Activated T-helper 9 cell treated with anti-CD3 and anti-CD28 coated beads, Interleukin-2, amount 50 U/mL, for 16 hours (primary cell): ENCODE measurements around the gene KPRP.

Experiments used
- DNase-seq: peaks from one replicate; pipeline ENCODE4 v3.0.0-alpha.2; 2020; ENCODE audit warnings: low read depth

The KPRP gene, protein sequence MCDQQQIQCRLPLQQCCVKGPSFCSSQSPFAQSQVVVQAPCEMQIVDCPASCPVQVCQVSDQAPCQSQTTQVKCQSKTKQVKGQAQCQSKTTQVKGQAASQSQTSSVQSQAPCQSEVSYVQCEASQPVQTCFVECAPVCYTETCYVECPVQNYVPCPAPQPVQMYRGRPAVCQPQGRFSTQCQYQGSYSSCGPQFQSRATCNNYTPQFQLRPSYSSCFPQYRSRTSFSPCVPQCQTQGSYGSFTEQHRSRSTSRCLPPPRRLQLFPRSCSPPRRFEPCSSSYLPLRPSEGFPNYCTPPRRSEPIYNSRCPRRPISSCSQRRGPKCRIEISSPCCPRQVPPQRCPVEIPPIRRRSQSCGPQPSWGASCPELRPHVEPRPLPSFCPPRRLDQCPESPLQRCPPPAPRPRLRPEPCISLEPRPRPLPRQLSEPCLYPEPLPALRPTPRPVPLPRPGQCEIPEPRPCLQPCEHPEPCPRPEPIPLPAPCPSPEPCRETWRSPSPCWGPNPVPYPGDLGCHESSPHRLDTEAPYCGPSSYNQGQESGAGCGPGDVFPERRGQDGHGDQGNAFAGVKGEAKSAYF

DNA sequence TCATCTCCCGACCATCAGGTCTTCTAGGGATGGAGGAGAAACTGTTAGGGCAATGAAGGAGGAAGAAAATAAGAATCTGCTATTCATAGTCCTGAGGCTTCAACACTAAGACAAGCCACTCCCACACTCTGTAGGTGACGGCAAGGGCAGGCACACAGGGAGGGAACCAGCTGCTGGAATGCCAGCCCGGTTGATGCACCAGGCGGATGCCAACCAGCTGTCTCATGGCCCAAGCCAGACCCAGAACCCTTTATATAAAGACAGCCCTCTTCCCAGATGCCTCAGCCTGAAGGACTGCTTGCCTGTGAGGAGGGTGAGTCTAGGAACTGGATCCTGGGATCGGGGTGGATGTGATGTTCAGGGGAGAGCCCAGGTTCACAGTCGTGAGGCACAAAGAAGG lies at the start of gene KPRP:
KPRP (plus strand) TSS at position 279 of the 400 bp plus-strand sequence. CDS start 1,564 bp downstream, outside the sequence.
- DNase-seq = no peak

DNA sequence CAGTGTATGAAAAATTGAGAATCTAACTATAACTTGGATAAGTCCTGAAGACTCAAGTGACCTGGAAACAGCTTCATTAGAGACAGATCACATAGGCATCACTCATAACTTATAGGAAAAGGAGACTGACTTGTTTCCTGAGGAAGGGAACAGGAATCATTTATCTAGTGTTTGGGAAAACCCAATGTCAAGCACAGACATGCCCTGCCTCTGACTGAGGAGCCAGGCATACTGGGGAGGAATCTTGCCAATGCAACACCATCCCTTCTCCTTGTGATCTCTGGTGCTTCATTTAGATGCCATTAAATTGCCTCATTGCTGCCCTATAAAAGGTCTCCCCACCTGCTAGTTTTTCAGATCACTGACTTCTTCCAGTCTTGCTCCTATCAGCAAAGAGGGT lies 39.6 kb upstream of the KPRP start:
- DNase-seq = no peak

DNA sequence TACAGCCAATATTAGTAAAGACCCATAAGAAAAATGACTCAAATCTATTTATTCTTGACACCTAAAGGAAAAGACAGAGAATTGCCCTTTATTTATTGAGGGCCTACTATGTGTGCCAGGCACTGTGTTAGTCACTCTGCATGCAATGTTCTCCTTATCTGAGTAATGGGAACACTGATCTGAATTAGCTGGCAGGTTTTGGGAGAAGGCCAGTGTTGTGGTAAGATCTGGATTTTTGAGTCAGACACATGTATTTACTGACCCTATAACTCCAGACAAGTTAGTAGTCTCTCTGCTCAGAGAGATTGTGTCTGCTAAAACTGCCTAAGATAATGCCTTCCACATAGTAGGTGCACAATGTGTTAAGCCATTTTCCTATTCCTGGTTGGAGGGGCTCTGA lies 32.6 kb upstream of the KPRP start:
- no peak for DNase-seq

DNA sequence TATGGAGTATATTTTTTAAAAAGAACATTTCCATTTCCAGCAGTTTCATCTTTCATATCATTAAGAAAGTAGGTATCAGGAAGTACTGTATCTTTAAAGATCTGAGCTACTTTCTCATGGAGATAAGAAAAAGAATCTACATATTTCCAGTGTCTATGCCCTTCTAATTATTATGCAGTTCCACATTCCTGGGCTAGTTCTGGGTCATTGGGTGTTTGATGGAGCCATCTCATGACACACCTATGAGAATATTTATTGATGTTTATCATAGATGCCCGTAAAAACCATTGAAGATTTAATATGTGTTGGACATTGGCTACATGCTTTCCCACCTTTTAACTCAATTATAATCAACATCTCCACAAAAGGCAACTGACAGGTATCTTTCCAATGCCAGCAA lies 28.8 kb upstream of the KPRP start:
- DNase-seq = no peak

DNA sequence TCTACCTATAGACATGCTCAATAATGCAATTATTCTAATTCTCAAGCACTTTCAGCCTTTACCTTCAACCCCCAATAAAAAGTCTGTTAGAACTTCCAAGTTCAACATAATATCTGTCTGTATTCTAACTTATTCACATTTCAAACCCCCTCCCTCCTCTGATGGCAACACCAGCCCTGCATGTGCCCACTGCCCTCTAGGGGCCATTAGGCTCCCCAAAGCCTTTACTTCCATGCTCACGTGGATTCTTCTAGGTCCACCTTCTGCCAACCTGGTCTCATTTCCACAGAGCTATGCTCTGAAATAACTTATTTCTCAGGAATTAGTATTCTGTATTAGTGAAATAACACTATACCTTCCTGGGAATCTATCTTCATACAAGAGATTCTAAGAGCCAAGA lies 22.2 kb upstream of the KPRP start:
- no peak for DNase-seq

DNA sequence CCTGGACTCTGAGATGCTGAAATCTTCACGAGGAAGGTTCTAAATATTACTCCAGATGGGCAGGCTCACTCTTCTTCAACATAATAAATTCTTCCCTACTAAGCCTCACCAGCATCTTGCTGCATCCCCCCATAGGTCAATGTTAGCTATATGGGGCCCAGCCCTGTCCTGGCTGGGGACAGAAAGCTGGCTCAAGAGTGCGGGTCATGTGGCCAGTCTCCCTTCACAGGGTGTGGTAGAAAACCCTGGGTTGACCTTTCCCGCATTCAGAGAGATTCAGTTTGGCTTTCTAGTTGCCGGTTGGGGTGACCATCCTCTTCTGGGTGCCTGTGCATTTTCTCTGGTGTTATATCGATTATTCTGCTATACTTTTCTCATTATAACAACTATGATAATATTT lies 19.8 kb upstream of the KPRP start:
- DNase-seq = no peak

DNA sequence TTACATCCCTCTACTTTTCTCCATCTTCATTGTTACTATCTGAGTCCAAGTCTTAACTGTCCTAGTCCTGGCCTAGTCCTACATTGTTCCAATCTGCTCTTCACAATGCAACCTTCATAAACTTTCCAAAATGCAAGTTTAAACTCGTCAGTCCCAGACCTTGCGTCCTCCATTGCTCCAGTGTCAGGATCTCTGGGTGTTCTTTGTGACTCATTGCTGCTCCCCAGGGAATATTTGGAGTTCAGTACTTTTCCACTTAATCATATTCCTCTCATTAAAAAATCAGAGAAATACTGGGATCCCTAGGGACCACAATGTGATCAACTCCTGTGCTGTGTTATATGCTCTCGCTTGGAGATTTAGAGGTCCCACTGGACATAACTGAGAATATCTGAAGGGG lies 18.0 kb upstream of the KPRP start:
- DNase-seq = no peak

DNA sequence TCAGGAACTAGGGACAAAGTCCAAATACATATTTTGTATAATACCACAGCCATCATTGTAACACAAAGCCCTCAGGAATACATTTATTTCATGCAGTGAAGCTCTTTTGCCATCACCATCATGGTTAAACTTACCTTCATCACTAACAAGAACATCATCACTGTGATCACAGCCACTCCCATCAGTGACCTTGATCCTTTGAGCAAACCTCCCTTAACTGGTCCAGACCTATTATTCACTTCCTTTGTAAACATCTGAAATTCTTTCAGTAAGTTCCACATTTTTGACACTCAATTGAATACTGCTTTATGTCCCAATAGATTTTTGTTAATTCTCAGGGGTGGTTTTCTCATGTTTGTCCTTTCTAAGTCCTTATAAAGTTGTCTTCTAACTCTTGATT lies 16.2 kb upstream of the KPRP start:
- DNase-seq = no peak

DNA sequence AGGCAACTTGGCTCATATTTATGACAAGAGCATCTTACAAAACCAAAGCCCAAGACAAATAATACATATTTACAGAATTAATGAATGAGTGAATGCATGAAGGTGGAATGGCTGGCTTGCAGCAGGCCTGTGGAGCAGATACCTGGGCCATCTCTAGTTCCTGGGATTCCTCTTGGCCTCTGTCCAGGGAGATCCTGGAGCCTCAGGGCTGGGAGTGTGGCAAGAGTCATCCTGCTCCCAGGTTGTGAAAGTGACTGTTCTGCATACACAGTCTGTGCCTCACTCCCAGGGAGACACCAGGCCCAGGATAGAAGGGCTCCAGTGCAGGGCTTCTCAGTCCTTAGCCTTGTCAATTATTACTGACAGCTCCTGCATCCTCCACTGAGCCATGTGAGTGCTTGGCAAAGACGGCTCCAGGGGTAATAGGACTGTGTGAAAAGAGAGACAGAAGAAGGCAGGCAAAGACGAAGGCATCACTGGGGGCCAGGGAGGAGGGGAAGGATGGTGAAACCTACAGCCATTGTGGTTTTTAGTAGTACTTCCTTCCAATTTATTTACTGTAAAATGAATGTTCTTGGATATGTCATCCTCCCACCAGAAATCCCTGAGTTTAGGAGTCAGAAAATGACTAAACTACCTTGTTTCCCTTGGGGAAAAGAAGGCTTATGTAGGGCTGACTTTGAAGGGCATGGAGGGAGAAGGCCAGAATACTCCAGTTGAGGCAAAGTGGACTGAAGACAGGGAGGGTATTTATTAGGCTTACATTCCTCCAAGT lies 14.3 kb upstream of the KPRP start:
- no peak for DNase-seq

DNA sequence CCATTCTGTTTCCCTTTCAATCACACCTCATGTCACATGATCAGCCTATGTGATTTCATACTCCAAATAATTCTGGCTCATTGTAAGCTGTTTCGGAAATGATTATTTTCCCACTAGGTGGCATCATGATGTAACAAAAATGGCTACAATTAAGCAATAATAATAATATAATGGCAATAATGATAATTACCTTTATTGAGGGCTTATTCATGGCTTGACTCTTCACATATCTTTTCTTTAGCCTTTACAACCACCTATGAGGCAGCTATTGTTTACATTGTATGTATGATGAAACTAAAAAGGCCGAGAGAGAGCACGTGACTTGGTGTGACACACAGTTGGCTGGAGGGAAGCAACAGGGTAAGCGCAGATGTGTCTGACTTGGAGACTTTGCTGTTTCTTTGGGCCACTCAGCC lies 12.5 kb upstream of the KPRP start:
- DNase-seq = no peak

DNA sequence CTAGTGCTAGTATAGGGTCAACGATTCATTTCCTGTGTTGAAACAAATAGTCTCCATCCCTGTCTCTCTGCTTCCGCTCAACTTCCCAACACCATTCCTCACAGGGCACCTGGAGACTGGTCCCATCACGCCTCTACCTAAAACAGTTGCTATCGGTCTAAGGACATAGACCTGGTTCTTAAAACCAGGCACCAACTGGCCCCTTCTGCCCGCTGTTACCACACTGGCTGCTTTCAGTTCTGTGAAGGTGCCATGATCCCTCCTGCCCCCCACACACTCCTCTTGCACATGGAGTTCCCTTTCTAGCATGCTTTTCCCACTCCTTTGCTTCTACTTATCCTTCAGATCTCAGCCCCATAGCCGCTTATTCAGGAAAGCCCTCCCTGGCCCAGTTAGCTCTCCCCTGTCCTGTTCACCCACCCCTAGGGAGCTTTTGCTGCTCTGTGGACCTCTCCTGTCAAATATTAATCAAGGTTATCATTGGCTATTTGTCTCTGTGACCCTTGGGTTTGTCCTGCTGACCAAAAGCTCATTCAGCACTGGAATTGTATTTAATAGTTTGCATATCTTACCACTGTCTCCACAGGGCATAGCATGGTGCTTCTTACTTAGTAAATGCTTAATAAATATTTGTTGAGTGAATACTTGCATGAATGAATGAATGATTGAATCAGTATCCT lies 11.9 kb upstream of the KPRP start:
- no peak for DNase-seq

DNA sequence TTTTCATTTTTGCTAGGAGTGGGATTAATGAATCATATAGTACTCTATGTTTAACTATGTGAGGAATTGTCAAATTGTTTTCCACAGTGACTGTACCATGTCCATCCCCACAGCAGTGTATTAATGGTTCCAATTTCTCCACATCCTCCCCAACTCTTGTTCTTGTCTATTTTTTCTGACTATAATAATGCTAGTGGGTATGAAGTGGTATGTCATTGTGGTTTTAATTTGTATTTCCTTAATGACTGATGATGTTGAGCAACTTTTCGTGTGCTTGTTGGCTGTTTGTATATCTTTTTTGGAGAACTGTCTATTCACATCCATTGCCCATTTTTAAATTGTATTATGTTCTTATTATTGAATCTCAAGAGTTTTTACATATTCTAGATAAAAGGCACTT lies 10.0 kb upstream of the KPRP start:
- DNase-seq = no peak

DNA sequence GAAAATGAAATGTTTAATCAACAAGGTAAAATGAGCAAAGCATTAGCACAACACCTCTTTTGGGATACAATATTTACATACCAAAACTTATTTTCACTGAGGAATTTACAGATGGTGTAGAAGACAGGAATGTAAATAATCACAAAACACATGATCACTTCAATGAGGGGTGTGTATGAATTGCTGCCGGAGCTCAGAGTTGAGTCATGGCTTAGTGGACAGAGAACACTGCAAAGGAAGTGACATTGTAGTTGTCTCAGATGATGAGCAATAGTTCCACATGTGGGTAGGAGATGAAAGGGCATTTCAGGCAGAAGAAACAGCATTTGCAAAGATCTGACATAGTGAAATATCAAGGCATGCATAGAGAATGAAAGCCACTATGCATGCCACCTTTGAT lies 5.6 kb upstream of the KPRP start:
- no peak for DNase-seq

DNA sequence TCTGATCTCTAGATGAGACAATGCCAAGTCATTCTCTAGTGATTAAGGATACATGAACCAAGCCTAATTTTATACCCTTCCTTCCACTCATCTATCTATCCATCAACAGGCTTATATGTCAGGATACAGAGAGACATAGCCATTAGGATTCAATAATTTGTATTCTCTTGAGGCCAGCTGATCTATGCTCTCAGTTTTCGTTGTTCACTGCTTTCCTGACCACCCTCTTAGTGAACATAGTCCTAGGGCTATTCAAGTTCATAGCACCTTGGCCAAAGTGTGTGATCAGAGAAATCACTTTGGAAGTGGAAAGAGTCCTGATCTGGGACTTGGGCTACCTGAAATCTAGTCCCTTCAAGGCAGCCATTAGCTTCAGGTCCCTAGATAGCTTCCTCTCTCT lies 4.2 kb upstream of the KPRP start:
- no peak for DNase-seq

DNA sequence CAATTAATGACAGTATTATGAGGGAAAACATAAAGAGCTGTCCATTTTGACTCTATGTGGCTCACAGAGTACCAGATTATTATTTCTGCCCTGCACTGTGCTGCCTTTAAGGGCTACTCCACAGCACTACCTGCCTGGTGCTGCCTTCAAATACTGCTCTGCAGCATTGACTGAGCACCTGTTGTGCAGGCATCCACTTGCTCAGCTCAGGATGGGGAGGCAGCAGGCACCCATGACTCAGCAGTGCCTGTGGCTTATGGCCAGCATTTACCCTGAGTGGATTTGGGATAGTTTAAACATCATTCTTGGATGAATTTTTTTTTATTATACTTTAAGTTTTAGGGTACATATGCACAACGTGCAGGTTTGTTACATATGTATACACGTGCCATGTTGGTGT lies 953 bp upstream of the KPRP start:
- DNase-seq = no peak

DNA sequence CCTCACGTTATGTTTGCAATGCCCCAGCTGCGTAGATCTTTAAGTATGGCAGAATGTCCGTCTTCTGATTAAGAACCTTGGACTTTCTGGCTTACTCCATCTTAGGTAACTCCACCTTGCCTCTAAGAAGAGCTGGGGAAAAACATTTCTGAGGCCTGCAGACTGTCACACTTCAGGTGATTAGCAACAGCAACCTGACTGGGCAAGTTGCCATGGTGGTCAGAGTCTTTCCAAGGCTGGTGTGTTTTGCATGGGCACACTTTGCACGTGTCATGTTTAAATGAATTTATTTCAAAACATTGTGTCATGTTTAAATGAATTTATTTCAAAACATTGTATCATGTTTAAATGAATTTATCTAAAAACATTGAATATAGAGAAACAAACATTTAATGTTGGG lies 811 bp downstream of the KPRP start:
- DNase-seq = no peak

DNA sequence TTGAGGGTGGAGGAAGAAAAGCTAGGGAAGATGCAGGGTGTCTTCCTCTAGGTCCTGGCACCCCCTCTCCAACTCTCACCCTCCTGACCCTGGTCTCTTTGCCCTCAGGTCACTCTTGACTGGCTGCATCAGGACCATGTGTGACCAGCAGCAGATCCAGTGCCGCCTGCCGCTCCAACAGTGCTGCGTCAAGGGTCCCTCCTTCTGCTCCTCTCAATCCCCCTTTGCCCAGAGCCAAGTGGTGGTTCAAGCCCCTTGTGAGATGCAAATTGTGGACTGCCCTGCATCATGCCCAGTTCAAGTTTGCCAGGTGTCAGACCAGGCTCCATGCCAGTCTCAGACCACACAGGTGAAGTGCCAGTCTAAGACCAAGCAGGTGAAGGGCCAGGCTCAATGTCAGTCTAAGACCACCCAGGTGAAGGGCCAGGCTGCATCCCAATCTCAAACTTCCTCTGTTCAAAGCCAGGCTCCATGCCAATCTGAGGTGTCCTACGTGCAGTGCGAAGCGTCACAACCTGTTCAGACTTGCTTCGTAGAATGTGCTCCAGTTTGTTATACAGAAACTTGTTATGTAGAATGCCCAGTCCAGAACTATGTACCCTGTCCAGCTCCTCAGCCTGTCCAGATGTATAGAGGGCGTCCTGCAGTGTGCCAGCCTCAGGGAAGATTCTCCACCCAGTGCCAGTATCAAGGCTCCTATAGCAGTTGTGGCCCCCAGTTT lies 1.8 kb downstream of the KPRP start:
- DNase-seq = no peak

DNA sequence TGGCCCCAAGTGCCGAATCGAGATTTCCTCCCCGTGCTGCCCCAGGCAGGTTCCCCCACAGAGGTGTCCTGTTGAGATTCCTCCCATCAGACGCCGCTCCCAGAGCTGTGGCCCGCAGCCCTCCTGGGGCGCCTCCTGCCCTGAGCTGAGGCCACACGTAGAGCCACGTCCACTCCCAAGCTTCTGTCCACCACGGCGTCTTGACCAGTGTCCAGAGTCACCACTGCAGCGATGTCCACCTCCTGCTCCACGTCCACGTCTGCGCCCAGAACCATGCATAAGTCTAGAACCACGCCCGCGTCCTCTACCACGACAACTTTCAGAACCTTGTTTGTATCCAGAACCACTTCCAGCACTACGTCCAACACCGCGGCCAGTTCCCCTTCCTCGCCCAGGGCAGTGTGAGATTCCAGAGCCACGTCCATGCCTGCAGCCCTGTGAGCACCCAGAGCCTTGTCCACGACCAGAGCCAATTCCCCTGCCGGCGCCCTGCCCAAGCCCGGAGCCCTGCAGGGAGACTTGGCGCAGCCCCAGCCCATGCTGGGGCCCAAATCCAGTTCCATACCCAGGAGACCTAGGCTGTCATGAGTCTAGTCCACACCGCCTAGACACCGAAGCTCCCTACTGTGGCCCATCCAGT lies 2.8 kb downstream of the KPRP start:
- no peak for DNase-seq

DNA sequence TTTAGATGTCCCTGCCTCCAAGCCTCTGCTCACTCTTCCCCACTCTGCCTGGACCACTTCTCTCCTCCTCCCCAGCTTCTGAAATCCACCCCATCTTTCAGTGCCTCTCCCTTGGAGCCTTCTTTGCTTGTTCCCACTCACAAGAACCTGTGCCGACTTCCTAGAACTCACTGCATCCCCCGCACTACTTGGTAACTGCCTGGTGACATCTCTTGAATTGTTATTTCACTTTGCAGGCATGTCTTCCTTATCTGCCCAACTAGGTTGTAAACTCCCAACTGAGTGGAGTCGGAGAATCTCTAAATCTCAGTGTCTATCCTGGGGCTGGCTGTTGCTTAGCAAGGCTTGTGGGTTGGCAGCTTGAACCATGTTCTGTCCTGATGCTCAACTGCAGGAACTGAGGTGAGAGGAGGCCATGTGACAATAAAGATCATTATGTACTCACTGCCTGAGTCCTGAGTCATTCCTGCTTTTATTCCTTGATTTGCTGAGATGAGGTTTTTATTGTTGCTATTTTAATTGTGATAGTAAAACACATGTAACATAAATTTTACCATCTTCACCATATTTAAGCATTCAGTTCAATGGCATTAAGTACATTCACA lies 3.9 kb downstream of the KPRP start:
- no peak for DNase-seq

DNA sequence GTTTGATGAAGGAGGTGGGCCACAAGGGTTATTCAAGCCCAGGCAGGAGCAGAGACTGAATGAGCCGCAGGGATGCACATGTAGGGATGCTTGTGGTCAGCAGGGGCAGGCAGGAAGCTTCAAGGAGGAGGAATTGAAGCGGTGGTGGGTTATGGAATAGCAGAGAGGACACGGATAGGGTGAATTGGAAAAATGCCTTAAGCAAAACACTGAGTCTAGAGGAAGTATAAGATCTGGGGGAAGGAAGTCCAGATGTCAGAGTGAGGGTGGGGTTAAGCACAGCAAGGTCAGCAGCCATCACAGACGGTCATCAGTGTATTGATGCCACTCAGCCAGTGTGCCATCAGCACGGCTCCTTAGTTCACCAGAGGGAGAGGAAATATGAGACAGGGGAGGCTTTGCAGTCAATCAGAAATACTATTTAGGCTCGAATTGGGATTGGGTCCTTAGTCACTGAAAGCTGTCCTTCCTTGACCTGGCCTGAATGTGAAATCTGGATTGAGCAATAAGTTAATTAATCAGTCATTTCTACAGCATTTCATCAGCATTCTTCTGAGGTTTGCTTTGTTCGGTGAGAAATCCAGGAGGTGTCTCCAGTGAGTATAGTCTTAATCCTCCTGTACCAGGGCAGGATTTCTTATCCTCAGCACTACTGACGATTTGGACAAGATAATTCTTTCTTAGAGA lies 11.2 kb downstream of the KPRP start:
- DNase-seq = no peak
